DOHH2 (cell line): ENCODE measurements around the gene COL4A2.

ENCODE experiments used
- H3F3A ChIP-seq: fragments of 200-600 bp; sonication (generic), shearing (Covaris generic); 2 replicates; pipeline ENCODE4 v1.6.0; 2016; ENCODE audit warnings: antibody characterized with exemption, mild to moderate bottlenecking; ENCODE audit not compliant: control insufficient read depth, insufficient read depth
- H3K27ac ChIP-seq: fragments of 200-600 bp; sonication (generic); 2 replicates; pipeline ENCODE4 v1.5.1; 2014; ENCODE audit warnings: low read depth, mild to moderate bottlenecking, low read length, moderate library complexity
- H3K27me3 ChIP-seq: fragments of 200-600 bp; sonication (generic); 2 replicates; pipeline ENCODE4 v1.6.1; 2014; ENCODE audit warnings: mild to moderate bottlenecking, low read length, mixed read lengths; ENCODE audit not compliant: control insufficient read depth
- H3K36me3 ChIP-seq: fragments of 200-600 bp; sonication (generic); 2 replicates; pipeline ENCODE4 v1.6.1; 2014; ENCODE audit warnings: mild to moderate bottlenecking, low read length, moderate library complexity, mixed read lengths; ENCODE audit not compliant: control insufficient read depth
- H3K4me1 ChIP-seq: fragments of 200-600 bp; sonication (generic); 2 replicates; pipeline ENCODE4 v1.6.1; 2014; ENCODE audit warnings: mild to moderate bottlenecking, low read length, mixed read lengths; ENCODE audit not compliant: control insufficient read depth
- H3K4me2 ChIP-seq: fragments of 200-600 bp; sonication (generic); 2 replicates; pipeline ENCODE4 v1.6.0; 2014; ENCODE audit warnings: mild to moderate bottlenecking, low read length, moderate library complexity
- H3K4me3 ChIP-seq: fragments of 200-600 bp; sonication (generic); 2 replicates; pipeline ENCODE4 v1.5.1; 2014; ENCODE audit warnings: mild to moderate bottlenecking, low read length, mixed read lengths
- H3K79me2 ChIP-seq: fragments of 200-600 bp; sonication (generic); 2 replicates; pipeline ENCODE4 v1.6.1; 2014; ENCODE audit warnings: mild to moderate bottlenecking, low read length, mixed read lengths; ENCODE audit not compliant: control insufficient read depth
- H3K9me2 ChIP-seq: fragments of 200-600 bp; sonication (generic); replicated peaks from 2 replicates; pipeline ENCODE4 v1.6.1; 2014; ENCODE audit warnings: mild to moderate bottlenecking, low read length, mixed read lengths; ENCODE audit not compliant: control insufficient read depth
- H3K9me3 ChIP-seq: fragments of 200-600 bp; sonication (generic); 2 replicates; pipeline ENCODE4 v1.6.1; 2014; ENCODE audit warnings: antibody characterized with exemption, low read length, mixed read lengths; ENCODE audit not compliant: control insufficient read depth, insufficient read depth
- H4K20me1 ChIP-seq: fragments of 200-600 bp; sonication (generic); 2 replicates; pipeline ENCODE4 v1.6.0; 2014; ENCODE audit warnings: low read depth, mild to moderate bottlenecking, antibody characterized with exemption, low read length, moderate library complexity; ENCODE audit not compliant: control insufficient read depth, insufficient read depth
- EZH2phosphoT487 ChIP-seq: fragments of 200-600 bp; sonication (generic); IDR thresholded peaks from 2 replicates; pipeline ENCODE4 v1.6.1; 2017; ENCODE audit warnings: borderline replicate concordance, mild to moderate bottlenecking, antibody characterized with exemption, low read length, moderate library complexity, mixed read lengths
- TF ChIP-seq, protein P1 (sequence below): fragments of 200-600 bp; sonication (generic); IDR thresholded peaks from one replicate; pipeline ENCODE4 v1.5.1; 2014; ENCODE audit warnings: antibody characterized with exemption, mild to moderate bottlenecking, low read depth, low read length; ENCODE audit not compliant: poor library complexity, severe bottlenecking

COL4A2 gene

GRCh38 chr13:110374431-110375370, 67.6 kb downstream of the COL4A2 start:
- no peaks in the 10 kb centered on the region for H3K79me2 ChIP-seq
- no peak overlapping the region for H3K4me2 ChIP-seq
- no peaks in the 10 kb centered on the region for H3F3A ChIP-seq
- H3K27ac ChIP-seq: no peak overlapping the region
- no peak overlapping the region for H3K4me3 ChIP-seq
- TF ChIP-seq, protein P1, sequence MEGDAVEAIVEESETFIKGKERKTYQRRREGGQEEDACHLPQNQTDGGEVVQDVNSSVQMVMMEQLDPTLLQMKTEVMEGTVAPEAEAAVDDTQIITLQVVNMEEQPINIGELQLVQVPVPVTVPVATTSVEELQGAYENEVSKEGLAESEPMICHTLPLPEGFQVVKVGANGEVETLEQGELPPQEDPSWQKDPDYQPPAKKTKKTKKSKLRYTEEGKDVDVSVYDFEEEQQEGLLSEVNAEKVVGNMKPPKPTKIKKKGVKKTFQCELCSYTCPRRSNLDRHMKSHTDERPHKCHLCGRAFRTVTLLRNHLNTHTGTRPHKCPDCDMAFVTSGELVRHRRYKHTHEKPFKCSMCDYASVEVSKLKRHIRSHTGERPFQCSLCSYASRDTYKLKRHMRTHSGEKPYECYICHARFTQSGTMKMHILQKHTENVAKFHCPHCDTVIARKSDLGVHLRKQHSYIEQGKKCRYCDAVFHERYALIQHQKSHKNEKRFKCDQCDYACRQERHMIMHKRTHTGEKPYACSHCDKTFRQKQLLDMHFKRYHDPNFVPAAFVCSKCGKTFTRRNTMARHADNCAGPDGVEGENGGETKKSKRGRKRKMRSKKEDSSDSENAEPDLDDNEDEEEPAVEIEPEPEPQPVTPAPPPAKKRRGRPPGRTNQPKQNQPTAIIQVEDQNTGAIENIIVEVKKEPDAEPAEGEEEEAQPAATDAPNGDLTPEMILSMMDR: no peak
- TF ChIP-seq EZH2phosphoT487: no peak
- no peaks in the 10 kb centered on the region for H3K27me3 ChIP-seq
- H4K20me1 ChIP-seq: no peaks in the 10 kb centered on the region
- H3K9me2 ChIP-seq: no peaks in the 10 kb centered on the region
- peaks cover 11% of the 10 kb centered on the region for H3K4me1 ChIP-seq
- no peaks in the 10 kb centered on the region for H3K36me3 ChIP-seq
- no peaks in the 10 kb centered on the region for H3K9me3 ChIP-seq

- H3K9me2 ChIP-seq: no peaks in the 10 kb centered on the region
- no peak overlapping the region for H3K27ac ChIP-seq
- no peaks in the 10 kb centered on the region for H3K9me3 ChIP-seq
- TF ChIP-seq, protein P1: no peak
- no peak for TF ChIP-seq EZH2phosphoT487
- H3K79me2 ChIP-seq: no peaks in the 10 kb centered on the region
- H3K4me3 ChIP-seq: no peak overlapping the region
- H3K4me2 ChIP-seq: no peak overlapping the region
- no peaks in the 10 kb centered on the region for H3K27me3 ChIP-seq
- H3K36me3 ChIP-seq: no peaks in the 10 kb centered on the region
- H4K20me1 ChIP-seq: no peaks in the 10 kb centered on the region
- H3F3A ChIP-seq: no peaks in the 10 kb centered on the region
- peaks cover 11% of the 10 kb centered on the region for H3K4me1 ChIP-seq
Measured at GRCh38 chr13:110376120-110376519, 69.0 kb downstream of the COL4A2 start.

DNA sequence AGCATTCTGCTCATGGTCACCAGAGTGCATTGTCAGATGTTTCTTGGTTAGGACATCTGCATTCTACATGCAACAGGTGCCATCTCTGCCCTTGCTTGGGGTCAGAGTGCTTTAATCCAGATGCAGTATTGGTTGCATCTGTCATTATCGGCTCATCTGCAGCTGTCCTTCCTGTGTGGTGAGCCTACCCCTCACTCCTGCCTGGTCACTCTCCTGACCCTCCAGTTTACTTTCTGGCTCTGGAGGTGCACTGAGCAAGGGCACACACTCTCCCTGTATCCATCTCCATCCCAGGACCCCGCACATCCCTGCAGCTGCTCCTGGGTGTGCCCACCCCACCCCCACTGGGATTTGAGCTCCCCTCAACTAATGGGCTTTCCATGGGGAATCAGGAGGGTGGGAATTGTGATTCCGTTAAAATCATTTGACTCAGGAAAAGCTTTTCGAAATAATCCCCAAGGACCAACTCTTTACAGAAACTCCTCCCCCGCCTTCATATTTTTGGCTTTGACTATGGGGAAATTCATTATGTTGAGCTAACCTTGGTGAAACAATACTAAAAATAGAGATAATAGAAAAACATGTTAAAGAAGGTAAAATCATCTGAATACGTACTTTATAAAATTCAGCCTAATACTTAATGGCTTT, 70.2 kb downstream of the COL4A2 start:
- no peaks in the 10 kb centered on the region for H3F3A ChIP-seq
- H3K36me3 ChIP-seq: no peaks in the 10 kb centered on the region
- no peaks in the 10 kb centered on the region for H3K79me2 ChIP-seq
- H4K20me1 ChIP-seq: no peaks in the 10 kb centered on the region
- no peaks in the 10 kb centered on the region for H3K9me2 ChIP-seq
- H3K4me1 ChIP-seq: peaks cover 6% of the 10 kb centered on the region
- H3K4me2 ChIP-seq: no peak overlapping the region
- H3K4me3 ChIP-seq: no peak overlapping the region
- no peak for TF ChIP-seq EZH2phosphoT487
- TF ChIP-seq, protein P1: no peak
- no peaks in the 10 kb centered on the region for H3K27me3 ChIP-seq
- no peaks in the 10 kb centered on the region for H3K9me3 ChIP-seq
- H3K27ac ChIP-seq: no peak overlapping the region
